HL-60/S4 treated with phorbol 12-myristate 13-acetate at 8.2 ng/mL for 4 days and 3 days (cell line): ENCODE results near the gene CDCA5.

Source experiments
- in situ Hi-C: fragments of 300-500 bp; cut with MboI; formaldehyde crosslinking; loops from 2 replicates; pipeline ENCODE4 v1.15.0; 2022; ENCODE audit warnings: low sequenced_read_pairs

The CDCA5 gene

GRCh38 chr11:65047581-65048422, 36.0 kb downstream of the CDCA5 start:
- in situ Hi-C loops: no loop called here

- in situ Hi-C loops: no loop called here
Measured at GRCh38 chr11:65045728-65046127, 38.1 kb downstream of the CDCA5 start.

GRCh38 chr11:65045061-65045460, 38.8 kb downstream of the CDCA5 start:
- in situ Hi-C loops: no loop called here

GRCh38 chr11:65043881-65044501, 39.8 kb downstream of the CDCA5 start:
- in situ Hi-C loops: no loop called here

- in situ Hi-C loops: no loop called here
Measured at GRCh38 chr11:65042891-65043290, 40.9 kb downstream of the CDCA5 start.

DNA sequence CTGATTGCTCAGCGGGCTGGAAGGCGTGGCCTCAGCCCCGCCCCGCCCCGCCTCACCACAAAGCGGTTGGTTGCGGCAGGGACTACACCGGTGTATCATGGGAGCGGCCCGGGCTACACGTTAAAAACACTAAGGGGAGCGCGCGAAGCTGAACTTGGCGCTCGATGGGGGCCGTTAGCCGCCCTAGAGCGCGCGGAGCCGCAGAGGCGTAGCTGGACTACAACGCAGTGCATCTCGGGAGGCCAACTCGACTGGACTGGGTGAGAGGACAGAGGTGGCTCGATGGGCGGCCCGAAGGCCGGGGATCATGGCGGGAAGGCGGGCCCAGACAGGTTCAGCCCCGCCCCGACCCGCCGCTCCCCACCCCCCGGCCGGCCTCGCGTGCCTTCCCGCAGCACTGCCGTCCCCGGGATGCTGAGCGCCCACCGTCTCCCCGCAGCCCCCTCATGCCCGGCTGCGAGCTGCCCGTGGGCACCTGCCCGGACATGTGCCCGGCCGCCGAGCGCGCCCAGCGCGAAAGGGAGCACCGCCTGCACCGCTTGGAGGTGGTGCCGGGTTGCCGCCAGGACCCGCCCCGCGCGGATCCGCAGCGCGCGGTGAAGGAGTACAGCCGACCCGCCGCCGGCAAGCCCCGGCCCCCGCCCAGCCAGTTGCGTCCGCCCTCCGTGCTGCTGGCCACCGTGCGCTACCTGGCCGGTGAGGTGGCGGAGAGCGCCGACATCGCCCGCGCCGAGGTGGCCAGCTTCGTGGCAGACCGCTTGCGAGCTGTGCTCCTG, 42.8 kb downstream of the CDCA5 start, which contains the start of gene SAC3D1:
Gene SAC3D1 (plus strand): TSS at position 364 of the 776 bp plus-strand sequence. CDS start 83 bp downstream, at position 447.
- in situ Hi-C loops: no loop called here

- in situ Hi-C loops: no loop called here
Measured at GRCh38 chr11:65040520-65040846, 43.4 kb downstream of the CDCA5 start.

GRCh38 chr11:65036931-65037330, 46.9 kb downstream of the CDCA5 start:
- in situ Hi-C loops: no loop called here

DNA sequence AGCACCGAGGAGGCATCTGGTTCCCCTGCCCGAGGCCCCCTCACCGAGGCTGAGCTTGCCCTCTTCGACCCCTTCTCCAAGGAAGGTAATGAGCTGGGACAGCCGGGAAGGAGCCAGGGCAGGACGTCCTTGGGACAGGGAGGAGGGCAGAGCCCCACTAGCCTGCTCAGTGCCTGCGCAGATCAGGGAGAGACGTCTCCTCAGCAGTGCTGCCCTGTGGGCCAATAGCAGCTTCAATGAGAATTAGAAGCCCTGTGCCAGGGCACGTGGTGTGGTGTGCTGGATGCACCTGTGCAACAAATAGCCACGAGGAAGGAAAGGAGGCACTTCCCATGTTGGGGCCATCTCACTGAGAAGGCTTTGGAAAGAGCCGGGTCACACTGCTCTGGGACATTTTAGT, 48.3 kb downstream of the CDCA5 start:
- in situ Hi-C loops: no loop called here

DNA sequence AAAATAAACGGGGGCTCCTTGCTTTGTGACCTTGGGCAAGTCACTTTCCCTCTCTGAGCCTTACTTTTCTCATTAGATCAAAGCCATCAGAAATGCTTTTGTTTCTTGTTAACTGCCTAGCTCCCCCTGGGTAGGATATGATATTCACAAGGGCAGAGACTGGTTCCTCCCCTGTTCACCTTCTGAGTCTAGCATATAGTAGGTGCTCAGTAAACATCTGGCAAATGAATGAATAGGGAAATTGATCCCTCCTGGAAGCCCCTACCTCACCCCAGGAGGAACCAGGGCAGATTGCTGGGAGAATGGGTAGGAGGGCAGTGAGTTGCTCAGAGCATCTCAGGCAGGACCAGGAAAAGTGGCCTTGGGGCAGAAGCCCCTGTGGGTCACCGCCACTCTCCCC, 49.4 kb downstream of the CDCA5 start:
- in situ Hi-C loops: no loop called here

- in situ Hi-C loops: no loop called here
Measured at GRCh38 chr11:65032216-65032615, 51.6 kb downstream of the CDCA5 start.
